Measurements from ENCODE around the gene C2CD4C. TPM values are rescaled to one million over a fixed set of nuclear protein-coding genes. Genes with fewer than 3 reads are reported as not detected.

C2CD4C gene
- total RNA-seq, 1 experiment from 2014 or later, result 14.6 TPM

- Mint-ChIP-seq H3K36me3 (ENCODE audit: insufficient read depth in 1 of 3, low read depth in 3 of 3) (peaks cover 0 to 18% (median 0%) of the 10 kb centered on the region in 3 experiments; a peak in 4 of 7 replicates), H3K4me3 (no peak overlapping the region), H3K27ac (no peak overlapping the region), H3K4me1 (peaks cover 0 to 8% of the 10 kb centered on the region in 2 experiments; a peak in 1 of 4 replicates), H3K27me3 (ENCODE audit: low read depth) (peaks cover 16% of the 10 kb centered on the region), H3K9me3 (peaks cover 4 to 15% of the 10 kb centered on the region in 2 experiments; a peak in 3 of 5 replicates)
- Histone ChIP-seq H2BK5ac (ENCODE audit: insufficient read length, low read length) (no peak overlapping the region), H3K79me2 (ENCODE audit: insufficient read depth, low read length) (no peaks in the 10 kb centered on the region), H4K5ac (ENCODE audit: insufficient read length, low read depth, low read length) (no peak overlapping the region), H3K9ac (ENCODE audit: extremely low read depth, insufficient read length, low read length) (no peak overlapping the region), H3T11ph (ENCODE audit: low read length) (no peak overlapping the region), H3K18ac (ENCODE audit: insufficient read length, low read depth, low read length) (no peak overlapping the region), H4K20me1 (ENCODE audit: control insufficient read depth, insufficient read depth, insufficient read length) (no peaks in the 10 kb centered on the region), H3K4me1 (ENCODE audit: insufficient read depth, low read length) (no peaks in the 10 kb centered on the region), H2BK15ac (ENCODE audit: low read depth, low read length) (no peak overlapping the region), H3K79me1 (ENCODE audit: insufficient read depth, low read depth, low read length, poor library complexity, severe bottlenecking) (no peaks in the 10 kb centered on the region), H3K23ac (ENCODE audit: insufficient read length, low read depth, low read length) (no peak overlapping the region), H3K4ac (ENCODE audit: low read depth, low read length) (no peak overlapping the region), H2BK120ac (ENCODE audit: low read depth, low read length, poor library complexity, severe bottlenecking) (no peak overlapping the region), H3K56ac (ENCODE audit: insufficient read length, low read depth, low read length) (no peak overlapping the region), H3K4me2 (ENCODE audit: insufficient read depth, insufficient read length, low read length) (no peak overlapping the region), H3K27me3 (ENCODE audit: insufficient read depth, low read length) (no peaks in the 10 kb centered on the region; the same call in 1 of the 2 replicates), H2BK20ac (ENCODE audit: low read depth, low read length, poor library complexity, severe bottlenecking) (no peak overlapping the region), H2AK5ac (ENCODE audit: insufficient read length, low read length) (no peak overlapping the region), H4K91ac (ENCODE audit: insufficient read length, low read depth, low read length) (no peak overlapping the region), H4K8ac (replicated peaks; ENCODE audit: insufficient read length, low read depth, low read length) (no peak overlapping the region), H3K27ac (ENCODE audit: insufficient read length, low read depth, low read length) (no peak overlapping the region), H3K9me3 (ENCODE audit: control insufficient read depth, low read depth, low read length) (peaks cover 13% of the 10 kb centered on the region), H2AFZ (ENCODE audit: low read length) (no peak overlapping the region), H3K23me2 (ENCODE audit: insufficient read length, low read depth, low read length, poor library complexity, severe bottlenecking) (no peaks in the 10 kb centered on the region), H2BK12ac (ENCODE audit: insufficient read length, low read depth, low read length) (no peak overlapping the region), H3K14ac (ENCODE audit: insufficient read depth, low read length) (no peak overlapping the region)
- no peak for DNase-seq
- TF ChIP-seq, protein P1, sequence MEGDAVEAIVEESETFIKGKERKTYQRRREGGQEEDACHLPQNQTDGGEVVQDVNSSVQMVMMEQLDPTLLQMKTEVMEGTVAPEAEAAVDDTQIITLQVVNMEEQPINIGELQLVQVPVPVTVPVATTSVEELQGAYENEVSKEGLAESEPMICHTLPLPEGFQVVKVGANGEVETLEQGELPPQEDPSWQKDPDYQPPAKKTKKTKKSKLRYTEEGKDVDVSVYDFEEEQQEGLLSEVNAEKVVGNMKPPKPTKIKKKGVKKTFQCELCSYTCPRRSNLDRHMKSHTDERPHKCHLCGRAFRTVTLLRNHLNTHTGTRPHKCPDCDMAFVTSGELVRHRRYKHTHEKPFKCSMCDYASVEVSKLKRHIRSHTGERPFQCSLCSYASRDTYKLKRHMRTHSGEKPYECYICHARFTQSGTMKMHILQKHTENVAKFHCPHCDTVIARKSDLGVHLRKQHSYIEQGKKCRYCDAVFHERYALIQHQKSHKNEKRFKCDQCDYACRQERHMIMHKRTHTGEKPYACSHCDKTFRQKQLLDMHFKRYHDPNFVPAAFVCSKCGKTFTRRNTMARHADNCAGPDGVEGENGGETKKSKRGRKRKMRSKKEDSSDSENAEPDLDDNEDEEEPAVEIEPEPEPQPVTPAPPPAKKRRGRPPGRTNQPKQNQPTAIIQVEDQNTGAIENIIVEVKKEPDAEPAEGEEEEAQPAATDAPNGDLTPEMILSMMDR (conservative IDR thresholded peaks at IDR 0.05), result no peak
- no CpG with 5 or more reads among the region's 26 CpGs for WGBS (ENCODE audit: extremely low coverage, insufficient read length, low lambda C conversion rate)
Observed at GRCh38 chr19:425056-425455, 16.1 kb upstream of the C2CD4C start.
